Keratinocyte (primary cell): Measurements from ENCODE around the gene TRIM26. TPM values are rescaled to one million over a fixed set of nuclear protein-coding genes. Genes with fewer than 3 reads are reported as not detected.

ENCODE experiments used
- DNase-seq: peaks from one replicate; pipeline ENCODE4 v3.0.0-alpha.2; 2011; ENCODE audit warnings: low read depth, missing footprints, low spot score
- FAIRE-seq: peaks from 2 replicates; lab custom pipeline; 2011; peaks lifted over from hg19 to GRCh38; lab: Jason Lieb, UNC
- H2AFZ ChIP-seq: 2 replicates; pipeline ENCODE4 v1.6.0; 2012; ENCODE audit warnings: low read length, control low read depth, inconsistent platforms; ENCODE audit not compliant: control insufficient read depth
- H3K27ac ChIP-seq: 2 replicates; pipeline ENCODE4 v1.5.1; 2011; ENCODE audit warnings: low read length; ENCODE audit not compliant: control insufficient read depth, insufficient read depth
- H3K27me3 ChIP-seq: 3 replicates; pipeline ENCODE4 v1.6.0; 2011; ENCODE audit warnings: low read length; ENCODE audit not compliant: control insufficient read depth, insufficient read depth; ENCODE audit errors: extremely low read depth
- H3K36me3 ChIP-seq, 2 experiments: 2 replicates in 1 of 2; 3 replicates in 1 of 2; pipeline ENCODE4 v1.5.1; 2011; ENCODE audit warnings: low read length in 2 of 2, mild to moderate bottlenecking in 1 of 2; ENCODE audit not compliant: control insufficient read depth in 2 of 2, insufficient read depth in 2 of 2; ENCODE audit errors: extremely low read depth in 1 of 2
- H3K4me1 ChIP-seq: 3 replicates; pipeline ENCODE4 v1.5.1; 2011; ENCODE audit warnings: low read length; ENCODE audit not compliant: control insufficient read depth, insufficient read depth; ENCODE audit errors: extremely low read depth
- H3K4me2 ChIP-seq: 3 replicates; pipeline ENCODE4 v1.6.0; 2011; ENCODE audit warnings: low read depth, low read length; ENCODE audit not compliant: control insufficient read depth, insufficient read depth; ENCODE audit errors: extremely low read depth
- H3K4me3 ChIP-seq, 3 experiments: fragments of 200-600 bp in 1 of 3; sonication (generic) in 1 of 3; 2 replicates in 2 of 3; 3 replicates in 1 of 3; pipeline ENCODE4 v1.5.1; 2011 to 2016; ENCODE audit warnings: low read length in 3 of 3, mild to moderate bottlenecking in 3 of 3, control low read depth in 2 of 3, inconsistent platforms in 1 of 3, low read depth in 1 of 3, mixed read lengths in 1 of 3, mixed run types in 1 of 3, moderate library complexity in 1 of 3; ENCODE audit not compliant: control insufficient read depth in 2 of 3, insufficient read depth in 2 of 3; ENCODE audit errors: extremely low read depth in 1 of 3
- H3K79me2 ChIP-seq: 2 replicates; pipeline ENCODE4 v1.6.0; 2012; ENCODE audit warnings: low read length; ENCODE audit not compliant: control insufficient read depth, insufficient read depth
- H3K9ac ChIP-seq: 3 replicates; pipeline ENCODE4 v1.6.0; 2011; ENCODE audit warnings: low read length; ENCODE audit not compliant: control insufficient read depth, insufficient read depth; ENCODE audit errors: extremely low read depth
- H3K9me1 ChIP-seq: 3 replicates; pipeline ENCODE4 v1.6.0; 2011; ENCODE audit warnings: low read length; ENCODE audit not compliant: control insufficient read depth, insufficient read depth; ENCODE audit errors: extremely low read depth
- H3K9me3 ChIP-seq: 2 replicates; pipeline ENCODE4 v1.5.1; 2012; ENCODE audit warnings: low read depth, low read length; ENCODE audit not compliant: control insufficient read depth
- H4K20me1 ChIP-seq: 3 replicates; pipeline ENCODE4 v1.6.0; 2011; ENCODE audit warnings: low read length; ENCODE audit not compliant: control insufficient read depth, insufficient read depth; ENCODE audit errors: extremely low read depth
- CTCF ChIP-seq, 3 experiments: IDR thresholded peaks in 1 of 3; conservative IDR thresholded peaks in 1 of 3; optimal IDR thresholded peaks in 1 of 3; 2 replicates in 2 of 3; 3 replicates in 1 of 3; pipeline versions ENCODE3 to v1.5.1; 2011; ENCODE audit warnings: low read length in 3 of 3, mild to moderate bottlenecking in 3 of 3, moderate library complexity in 2 of 3, control low read depth in 1 of 3, inconsistent platforms in 1 of 3; ENCODE audit not compliant: insufficient read depth in 2 of 3; ENCODE audit errors: extremely low read depth in 1 of 3
- EZH2 ChIP-seq: IDR thresholded peaks from one replicate; pipeline ENCODE4 v1.6.1; 2012; ENCODE audit warnings: inconsistent platforms, mild to moderate bottlenecking, low read length, moderate library complexity
- dilution Hi-C: fragments of 300-500 bp; cut with MboI; formaldehyde crosslinking; loops from one replicate; pipeline ENCODE4 v1.7.0; 2020; ENCODE audit warnings: low sequenced_read_pairs; ENCODE audit not compliant: extremely low pct_ligation_motif_present
- polyA plus RNA-seq, 5 experiments: library from polyadenylated mRNA; depleted of rRNA in 3 of 5; stranded (reverse) in 3 of 5; stranded (forward) in 1 of 5; unstranded in 1 of 5; fragments of >200 nt; gene quantifications; 1 replicate in 1 of 5; 2 replicates in 3 of 5; 3 replicates in 1 of 5; pipeline versions ENCODE4 v1.2.1 to v1.2.3, GENCODE V29; 2011 to 2012; ENCODE audit warnings: missing spikeins in 2 of 5, low read depth in 1 of 5, low replicate concordance in 1 of 5

TRIM26 gene
- polyA plus RNA-seq, 1 donor (not counting 4 experiments of a cell fraction or from before 2014, with no cell fraction given), result 34.7 TPM

DNA sequence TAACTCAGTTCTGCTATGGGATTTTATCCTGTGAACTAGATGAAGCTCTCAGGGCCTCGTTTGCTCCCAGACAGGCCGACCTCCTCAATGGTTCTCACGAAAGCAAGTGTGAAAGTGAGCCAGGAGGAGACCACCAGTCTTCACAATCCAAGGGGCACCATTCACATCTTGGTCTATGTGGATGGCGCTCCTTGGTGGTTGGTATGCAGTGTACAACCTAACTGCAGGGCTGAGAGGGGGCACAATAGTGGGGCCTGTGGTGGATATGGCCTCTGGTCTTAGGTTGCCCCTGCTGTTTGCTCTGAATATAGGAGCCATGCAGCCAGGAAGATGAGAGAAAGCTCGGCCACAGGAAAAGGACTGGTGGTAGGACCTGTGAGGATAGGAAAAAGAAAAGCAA is 24.7 kb downstream of the TRIM26 start:
- no peaks in the 10 kb centered on the region for H3K9me3 ChIP-seq
- H3K36me3 ChIP-seq, result peaks cover 22 to 27% of the 10 kb centered on the region in 2 experiments
- H3K9ac ChIP-seq, result no peak overlapping the region
- no peaks in the 10 kb centered on the region for H3K4me1 ChIP-seq
- no peak for FAIRE-seq
- dilution Hi-C loops, result no loop called here
- TF ChIP-seq EZH2 (no peak), CTCF (optimal IDR thresholded peaks at IDR 0.05 in 1 of 3, IDR thresholded peaks at IDR 0.05 in 1 of 3, conservative IDR thresholded peaks at IDR 0.05 in 1 of 3; ENCODE audit: extremely low read depth in 1 of 3, insufficient read depth in 2 of 3, low read length in 3 of 3) (no peak)
- H3K79me2 ChIP-seq, result no peaks in the 10 kb centered on the region
- H4K20me1 ChIP-seq, result no peaks in the 10 kb centered on the region
- DNase-seq, result no peak
- H3K27ac ChIP-seq, result no peak overlapping the region
- H3K27me3 ChIP-seq, result no peaks in the 10 kb centered on the region
- H2AFZ ChIP-seq, result no peak overlapping the region
- H3K4me3 ChIP-seq, result no peak overlapping the region
- no peaks in the 10 kb centered on the region for H3K9me1 ChIP-seq
- no peak overlapping the region for H3K4me2 ChIP-seq

GRCh38 chr6:30185846-30186484 is 27.2 kb downstream of the TRIM26 start:
- peaks cover 20 to 22% of the 10 kb centered on the region in 2 experiments for H3K36me3 ChIP-seq

More at GRCh38 chr6:30185846-30186484, 27.2 kb downstream of the TRIM26 start:
- dilution Hi-C loops, result no loop called here
- Histone ChIP-seq H4K20me1 (no peaks in the 10 kb centered on the region), H3K9me3 (no peaks in the 10 kb centered on the region), H3K4me3 (no peak overlapping the region), H3K79me2 (no peaks in the 10 kb centered on the region), H3K4me1 (no peaks in the 10 kb centered on the region), H3K9me1 (no peaks in the 10 kb centered on the region), H2AFZ (no peak overlapping the region), H3K4me2 (no peak overlapping the region), H3K27ac (no peak overlapping the region), H3K27me3 (no peaks in the 10 kb centered on the region), H3K9ac (no peak overlapping the region)
- DNase-seq (no peak), FAIRE-seq (no peak)
- TF ChIP-seq CTCF (optimal IDR thresholded peaks at IDR 0.05 in 1 of 3, IDR thresholded peaks at IDR 0.05 in 1 of 3, conservative IDR thresholded peaks at IDR 0.05 in 1 of 3; ENCODE audit: extremely low read depth in 1 of 3, insufficient read depth in 2 of 3, low read length in 3 of 3), result no peak
- TF ChIP-seq EZH2, result no peak
